Limb (tissue), 2 donors: ENCODE measurements around the gene POC1A.

Experiments used
- DNase-seq, 2 donors: peaks; one replicate each; pipeline ENCODE4 v3.0.0-alpha.2; 2016; ENCODE audit errors: extremely low spot score in 2 of 2

POC1A gene

GRCh38 chr3:52068730-52069129 is 85.5 kb downstream of the POC1A start:
- DNase-seq: no peak

GRCh38 chr3:52068055-52068571 is 86.1 kb downstream of the POC1A start:
- peak; percentile 85 to 91 for DNase-seq

GRCh38 chr3:52067526-52067925 is 86.7 kb downstream of the POC1A start:
- no peak for DNase-seq

GRCh38 chr3:52067046-52067445 is 87.2 kb downstream of the POC1A start:
- no peak for DNase-seq

GRCh38 chr3:52065264-52065756 is 88.9 kb downstream of the POC1A start:
- no peak for DNase-seq

GRCh38 chr3:52064561-52064960 is 89.7 kb downstream of the POC1A start:
- no peak for DNase-seq

GRCh38 chr3:52063026-52063723 is 91.0 kb downstream of the POC1A start:
- no peak for DNase-seq

- DNase-seq: no peak
These were observed 91.7 kb downstream of the POC1A start for GRCh38 chr3:52062505-52062904.

- DNase-seq: no peak
These were observed 92.9 kb downstream of the POC1A start for GRCh38 chr3:52061121-52061910.

GRCh38 chr3:52059781-52060180 is 94.4 kb downstream of the POC1A start:
- DNase-seq: no peak

- DNase-seq: no peak
These were observed 96.3 kb downstream of the POC1A start for GRCh38 chr3:52057812-52058495.

GRCh38 chr3:52056968-52057811 is 97.0 kb downstream of the POC1A start:
- peak; percentile 100 for DNase-seq

GRCh38 chr3:52056521-52056967 is 97.7 kb downstream of the POC1A start, which contains the start of gene DUSP7:
TSS of gene DUSP7 (minus strand) at chr3:52056571. CDS start at chr3:52056366, 205 bp downstream.
- DNase-seq: peak; percentile 71 to 86

- DNase-seq: peak in 1 of 2 donors; percentile 75
These were observed 98.5 kb downstream of the POC1A start for GRCh38 chr3:52055537-52056351.

GRCh38 chr3:52054661-52055511 is 99.3 kb downstream of the POC1A start:
- DNase-seq: no peak

GRCh38 chr3:52053307-52054304 is 100.6 kb downstream of the POC1A start:
- DNase-seq: no peak

- no peak for DNase-seq
These were observed 101.4 kb downstream of the POC1A start for GRCh38 chr3:52052831-52053306.

GRCh38 chr3:52051444-52051843 is 102.8 kb downstream of the POC1A start:
- DNase-seq: no peak
